Epithelial cell of prostate (primary cell): ENCODE results near the gene RAB22A.
A peak's percentile ranks its signal among the peaks of the same experiment; 100 is the strongest.
"Not testable (repeated sequence)": the region's sequence is repeated elsewhere in the genome, so short reads cannot be mapped to it uniquely, and the experiment has no call there.

Source experiments
- DNase-seq: peaks from one replicate; pipeline ENCODE4 v3.0.0-alpha.2; 2011; ENCODE audit warnings: low read depth, low spot score
- H3K27ac ChIP-seq: fragments of 450-650 bp; 2 replicates; pipeline ENCODE4 v1.5.1; 2017; ENCODE audit warnings: mild to moderate bottlenecking

RAB22A gene

DNA sequence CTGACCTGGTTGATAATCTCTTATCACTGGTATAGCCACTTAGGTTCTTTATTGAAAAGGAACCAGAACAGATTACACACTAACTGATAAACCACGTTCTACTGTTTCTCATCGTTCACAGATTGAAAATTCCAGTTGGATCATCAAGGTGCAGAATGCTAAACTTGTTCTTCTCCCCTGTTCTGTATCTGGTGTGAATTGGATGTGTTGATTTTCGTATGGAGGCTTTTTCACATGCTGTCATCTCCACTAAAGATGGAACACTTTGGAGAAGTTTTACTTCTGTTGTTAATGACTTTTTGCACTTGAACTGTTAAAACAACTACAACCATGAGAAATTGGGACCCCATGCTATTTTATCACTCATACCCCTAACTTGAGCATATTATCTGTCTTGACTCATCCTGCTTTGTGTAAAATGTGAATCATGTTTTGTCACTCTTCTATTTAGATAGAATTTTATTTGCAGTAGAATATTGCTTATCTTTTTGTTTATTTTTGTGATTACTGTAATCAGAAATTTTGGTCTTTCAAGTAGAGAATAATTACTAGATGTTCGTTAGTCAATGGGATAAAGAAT, 97.0 kb downstream of the RAB22A start:
- peak overlapping the region; percentile 70 for H3K27ac ChIP-seq
- no peak for DNase-seq

- DNase-seq, result no peak
Observed at GRCh38 chr20:58407201-58407873, 97.8 kb downstream of the RAB22A start.

DNA sequence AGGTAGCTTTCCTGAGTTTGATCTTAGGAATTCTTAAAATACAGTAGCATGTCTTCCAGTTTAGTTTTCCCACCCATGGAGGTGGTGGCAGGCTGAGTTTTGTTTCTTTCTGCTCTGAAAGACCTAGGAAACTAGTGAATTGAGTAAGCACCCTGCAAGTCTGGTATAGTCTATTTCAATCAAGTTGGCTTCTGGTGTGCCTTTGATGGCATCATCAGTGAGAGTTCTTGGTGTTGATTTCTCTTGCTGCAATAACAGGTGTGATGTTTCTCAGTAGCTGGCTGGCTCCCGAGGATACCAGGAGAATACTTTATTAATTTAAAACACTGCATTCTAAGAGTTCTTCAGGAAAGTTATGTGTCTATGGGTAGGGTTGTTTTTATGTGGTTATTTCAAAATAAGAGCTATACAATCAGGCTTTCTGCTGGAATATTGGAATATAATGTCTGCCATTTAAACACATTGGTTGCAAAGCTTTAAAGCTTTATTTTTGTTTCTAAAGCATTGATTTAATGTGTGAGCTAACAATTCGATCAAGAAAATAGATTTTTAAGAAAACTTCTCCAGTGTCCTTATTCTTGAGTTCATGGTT, 98.5 kb downstream of the RAB22A start:
- no peak for DNase-seq
- peak overlapping the region; percentile 70 for H3K27ac ChIP-seq

More at GRCh38 chr20:58407201-58407873, 97.8 kb downstream of the RAB22A start:
- H3K27ac ChIP-seq, result peak overlapping the region; percentile 70

GRCh38 chr20:58408603-58409246, 99.2 kb downstream of the RAB22A start:
- DNase-seq, result no peak

GRCh38 chr20:58414216-58414615, 104.7 kb downstream of the RAB22A start:
- not testable (repeated sequence) for DNase-seq, H3K27ac ChIP-seq

More at GRCh38 chr20:58408603-58409246, 99.2 kb downstream of the RAB22A start:
- peak overlapping the region; percentile 70 for H3K27ac ChIP-seq

GRCh38 chr20:58414786-58415185, 105.3 kb downstream of the RAB22A start:
- H3K27ac ChIP-seq, result not testable (repeated sequence)

DNA sequence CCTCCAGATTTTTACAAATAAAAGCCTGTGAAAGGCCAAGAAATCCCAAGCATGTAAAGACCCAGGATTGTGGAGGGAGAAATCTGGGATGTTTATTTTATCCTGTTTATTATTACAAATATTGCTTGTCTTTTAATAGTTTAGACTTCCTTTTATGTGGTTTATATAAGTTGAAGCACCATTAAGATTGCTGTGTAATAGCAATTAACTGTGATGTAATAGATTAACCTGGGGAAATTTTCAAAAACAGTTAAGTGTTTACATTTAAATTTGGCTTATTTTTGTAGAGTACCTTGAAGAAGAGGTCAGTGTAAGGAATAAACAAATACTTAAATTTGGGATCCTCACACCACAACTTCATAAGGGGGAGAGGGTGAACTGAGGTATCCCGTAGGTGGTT, 106.5 kb downstream of the RAB22A start:
- no peak for DNase-seq
- H3K27ac ChIP-seq, result no peak overlapping the region

More at GRCh38 chr20:58414786-58415185, 105.3 kb downstream of the RAB22A start:
- DNase-seq, result not testable (repeated sequence)

DNA sequence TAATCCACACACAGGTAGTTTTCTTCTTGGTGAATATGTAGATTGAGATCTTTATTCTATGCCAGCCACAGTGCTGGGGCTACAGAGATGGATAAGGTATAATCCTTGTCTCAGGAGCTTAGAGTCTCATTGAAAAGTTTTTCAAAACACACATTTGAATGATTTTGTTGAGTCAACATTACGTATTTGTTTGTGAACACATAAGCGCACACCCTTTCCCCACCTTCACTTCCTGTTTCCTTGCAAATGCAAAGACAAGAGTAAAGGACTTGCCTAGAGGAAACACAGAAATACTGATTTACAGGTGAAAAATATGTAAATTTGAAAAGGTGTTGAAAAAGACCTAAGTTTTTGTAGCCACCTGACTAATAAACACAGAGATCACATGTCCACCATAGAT, 107.3 kb downstream of the RAB22A start:
- no peak overlapping the region for H3K27ac ChIP-seq
- no peak for DNase-seq
